Measurements from ENCODE around the gene JMJD4. TPM values are rescaled to one million over a fixed set of nuclear protein-coding genes. Genes with fewer than 3 reads are reported as not detected.

JMJD4 gene
- total RNA-seq, 1 donor from 2014 or later = 17.8 TPM

DNA sequence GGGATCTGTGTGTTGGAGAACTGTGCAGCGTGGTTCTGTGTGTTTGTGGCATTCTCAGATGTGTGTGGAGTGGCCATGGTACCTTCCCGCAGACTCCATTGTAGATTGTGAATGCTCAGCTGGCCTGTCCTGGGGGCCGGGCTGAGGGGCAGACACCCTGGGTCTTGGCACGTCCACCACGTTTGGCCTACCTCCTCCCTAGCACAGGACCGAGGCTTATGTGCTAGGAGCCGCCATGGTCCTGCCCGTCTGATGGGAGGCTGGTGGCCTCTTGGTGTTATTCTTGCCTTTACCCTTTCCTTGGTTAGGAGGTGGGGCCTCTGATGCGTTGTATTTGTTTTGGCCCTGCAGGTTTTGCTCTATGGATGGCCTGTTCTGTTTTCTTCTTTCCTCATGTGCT is 25.3 kb upstream of the JMJD4 start:
- no peaks in the 10 kb centered on the region for H3K9me3 Mint-ChIP-seq (ENCODE audit: low read depth)
- TF ChIP-seq, protein P1, sequence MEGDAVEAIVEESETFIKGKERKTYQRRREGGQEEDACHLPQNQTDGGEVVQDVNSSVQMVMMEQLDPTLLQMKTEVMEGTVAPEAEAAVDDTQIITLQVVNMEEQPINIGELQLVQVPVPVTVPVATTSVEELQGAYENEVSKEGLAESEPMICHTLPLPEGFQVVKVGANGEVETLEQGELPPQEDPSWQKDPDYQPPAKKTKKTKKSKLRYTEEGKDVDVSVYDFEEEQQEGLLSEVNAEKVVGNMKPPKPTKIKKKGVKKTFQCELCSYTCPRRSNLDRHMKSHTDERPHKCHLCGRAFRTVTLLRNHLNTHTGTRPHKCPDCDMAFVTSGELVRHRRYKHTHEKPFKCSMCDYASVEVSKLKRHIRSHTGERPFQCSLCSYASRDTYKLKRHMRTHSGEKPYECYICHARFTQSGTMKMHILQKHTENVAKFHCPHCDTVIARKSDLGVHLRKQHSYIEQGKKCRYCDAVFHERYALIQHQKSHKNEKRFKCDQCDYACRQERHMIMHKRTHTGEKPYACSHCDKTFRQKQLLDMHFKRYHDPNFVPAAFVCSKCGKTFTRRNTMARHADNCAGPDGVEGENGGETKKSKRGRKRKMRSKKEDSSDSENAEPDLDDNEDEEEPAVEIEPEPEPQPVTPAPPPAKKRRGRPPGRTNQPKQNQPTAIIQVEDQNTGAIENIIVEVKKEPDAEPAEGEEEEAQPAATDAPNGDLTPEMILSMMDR (IDR thresholded peaks at IDR 0.05) = no peak
- H3K36me3 Mint-ChIP-seq (ENCODE audit: low read depth) = peaks cover 2% of the 10 kb centered on the region

DNA sequence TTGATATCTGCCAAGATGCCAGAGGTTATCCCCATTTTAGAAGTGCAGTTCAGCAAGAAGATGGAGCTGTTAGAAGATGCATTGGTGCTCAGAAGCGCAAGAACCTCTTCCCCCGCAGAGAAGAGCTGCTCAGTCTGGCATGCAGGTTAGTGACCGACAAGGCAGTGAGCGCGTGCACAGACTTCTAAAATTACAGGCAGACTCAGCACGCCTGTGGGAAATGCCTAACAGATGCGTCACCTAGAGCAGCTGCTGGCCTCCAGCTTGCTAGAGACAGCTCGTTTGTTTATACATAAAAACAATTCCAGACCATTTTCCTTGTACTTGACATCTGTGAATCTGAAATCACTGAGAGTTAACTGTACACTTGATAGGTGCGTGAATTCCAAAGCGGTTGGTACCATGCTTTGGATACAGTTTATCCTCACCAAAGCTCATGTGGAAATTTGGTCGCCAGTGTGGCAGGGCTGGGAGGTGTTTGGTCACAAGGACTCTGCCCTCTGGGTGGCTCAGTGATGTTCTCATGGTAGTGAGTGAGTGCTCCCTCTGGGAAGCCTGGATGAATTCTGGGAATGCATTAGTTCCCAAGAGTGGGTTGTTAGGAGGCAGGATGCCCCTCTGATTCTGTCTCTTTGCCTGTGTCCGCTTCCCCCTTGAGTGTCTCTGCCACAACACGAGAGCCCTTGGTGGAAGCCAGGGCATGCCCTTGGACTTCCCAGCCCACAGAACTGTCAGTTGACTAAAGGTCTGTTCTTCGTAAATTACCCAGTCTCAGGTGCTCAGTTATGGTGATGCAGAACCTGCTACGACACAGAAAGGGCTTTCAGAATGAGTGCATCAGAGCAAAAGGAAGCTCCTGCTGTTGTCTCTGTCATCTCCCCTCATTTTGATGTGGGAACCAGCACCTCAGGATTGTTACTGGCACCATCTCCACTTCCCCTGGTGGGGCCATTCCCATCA is 24.5 kb upstream of the JMJD4 start:
- no peak for DNase-seq (ENCODE audit: low spot score)
- H3K4me1 Mint-ChIP-seq (ENCODE audit: low read depth) = peaks cover 55% of the 10 kb centered on the region
- H3K27me3 Mint-ChIP-seq (ENCODE audit: low read depth) = no peaks in the 10 kb centered on the region
- no peak overlapping the region for H3K4me3 Mint-ChIP-seq (ENCODE audit: unreplicated experiment)
- TF ChIP-seq, protein P1 (IDR thresholded peaks at IDR 0.05) = no peak
- peaks cover 2% of the 10 kb centered on the region for H3K36me3 Mint-ChIP-seq (ENCODE audit: low read depth)
- no peaks in the 10 kb centered on the region for H3K9me3 Mint-ChIP-seq (ENCODE audit: low read depth)
- H3K27ac Mint-ChIP-seq (ENCODE audit: unreplicated experiment) = peak overlapping the region; percentile 91

More for the DNA sequence above, 25.3 kb upstream of the JMJD4 start:
- no peak for DNase-seq (ENCODE audit: low spot score)
- H3K27ac Mint-ChIP-seq (ENCODE audit: unreplicated experiment) = peak overlapping the region; percentile 91
- H3K4me1 Mint-ChIP-seq (ENCODE audit: low read depth) = peaks cover 55% of the 10 kb centered on the region
- no peaks in the 10 kb centered on the region for H3K27me3 Mint-ChIP-seq (ENCODE audit: low read depth)
- H3K4me3 Mint-ChIP-seq (ENCODE audit: unreplicated experiment) = no peak overlapping the region

DNA sequence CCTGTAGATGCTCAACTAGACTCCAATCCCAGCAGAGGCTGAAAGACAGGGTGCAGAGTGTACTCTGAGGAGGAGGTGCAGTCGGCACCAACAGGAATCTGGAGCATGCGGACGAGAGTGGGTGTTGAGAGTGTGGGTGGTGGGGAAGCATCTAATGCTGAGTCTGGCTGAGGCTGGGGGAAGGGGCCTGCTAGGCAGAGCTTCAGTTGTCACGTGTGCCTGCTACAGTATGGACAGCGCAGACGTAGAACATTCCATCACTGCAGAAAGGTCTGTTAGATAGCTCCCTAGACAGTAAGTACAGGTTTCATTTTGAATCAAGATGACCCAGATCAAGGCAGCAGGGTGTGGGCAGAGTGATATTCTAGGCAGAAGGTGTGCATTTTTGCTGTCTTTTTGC is 23.3 kb upstream of the JMJD4 start:
- TF ChIP-seq, protein P1 (IDR thresholded peaks at IDR 0.05) = no peak
- no peaks in the 10 kb centered on the region for H3K27me3 Mint-ChIP-seq (ENCODE audit: low read depth)
- peak overlapping the region; percentile 8 for H3K27ac Mint-ChIP-seq (ENCODE audit: unreplicated experiment)
- peaks cover 2% of the 10 kb centered on the region for H3K36me3 Mint-ChIP-seq (ENCODE audit: low read depth)
- DNase-seq (ENCODE audit: low spot score) = no peak
- H3K9me3 Mint-ChIP-seq (ENCODE audit: low read depth) = no peaks in the 10 kb centered on the region
- no peak overlapping the region for H3K4me3 Mint-ChIP-seq (ENCODE audit: unreplicated experiment)
- H3K4me1 Mint-ChIP-seq (ENCODE audit: low read depth) = peaks cover 46% of the 10 kb centered on the region

DNA sequence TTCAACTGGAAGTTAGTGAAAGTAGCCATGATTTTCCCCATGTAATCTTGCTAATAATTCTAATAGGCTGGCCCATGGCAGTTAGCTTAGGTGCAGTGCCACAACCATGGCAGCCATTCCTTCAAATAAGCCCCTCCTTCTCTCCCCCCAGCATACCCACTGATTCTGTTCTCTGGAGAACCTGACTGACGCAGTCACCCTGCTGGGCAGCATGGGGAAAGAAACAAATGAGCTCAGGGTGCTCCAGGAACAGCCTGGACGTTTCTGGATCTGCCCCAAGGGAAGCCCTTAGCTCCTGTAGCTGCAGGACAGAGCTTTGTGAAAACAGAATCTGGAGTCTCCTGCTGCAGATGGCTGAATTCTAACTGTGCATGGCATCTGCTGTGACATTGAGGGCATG is 22.7 kb upstream of the JMJD4 start:
- Mint-ChIP-seq H3K36me3 (ENCODE audit: low read depth) (peaks cover 2% of the 10 kb centered on the region), H3K27ac (ENCODE audit: unreplicated experiment) (no peak overlapping the region), H3K4me3 (ENCODE audit: unreplicated experiment) (no peak overlapping the region), H3K4me1 (ENCODE audit: low read depth) (peaks cover 41% of the 10 kb centered on the region), H3K9me3 (ENCODE audit: low read depth) (no peaks in the 10 kb centered on the region), H3K27me3 (ENCODE audit: low read depth) (no peaks in the 10 kb centered on the region)
- TF ChIP-seq, protein P1 (IDR thresholded peaks at IDR 0.05) = no peak
- DNase-seq (ENCODE audit: low spot score) = no peak

DNA sequence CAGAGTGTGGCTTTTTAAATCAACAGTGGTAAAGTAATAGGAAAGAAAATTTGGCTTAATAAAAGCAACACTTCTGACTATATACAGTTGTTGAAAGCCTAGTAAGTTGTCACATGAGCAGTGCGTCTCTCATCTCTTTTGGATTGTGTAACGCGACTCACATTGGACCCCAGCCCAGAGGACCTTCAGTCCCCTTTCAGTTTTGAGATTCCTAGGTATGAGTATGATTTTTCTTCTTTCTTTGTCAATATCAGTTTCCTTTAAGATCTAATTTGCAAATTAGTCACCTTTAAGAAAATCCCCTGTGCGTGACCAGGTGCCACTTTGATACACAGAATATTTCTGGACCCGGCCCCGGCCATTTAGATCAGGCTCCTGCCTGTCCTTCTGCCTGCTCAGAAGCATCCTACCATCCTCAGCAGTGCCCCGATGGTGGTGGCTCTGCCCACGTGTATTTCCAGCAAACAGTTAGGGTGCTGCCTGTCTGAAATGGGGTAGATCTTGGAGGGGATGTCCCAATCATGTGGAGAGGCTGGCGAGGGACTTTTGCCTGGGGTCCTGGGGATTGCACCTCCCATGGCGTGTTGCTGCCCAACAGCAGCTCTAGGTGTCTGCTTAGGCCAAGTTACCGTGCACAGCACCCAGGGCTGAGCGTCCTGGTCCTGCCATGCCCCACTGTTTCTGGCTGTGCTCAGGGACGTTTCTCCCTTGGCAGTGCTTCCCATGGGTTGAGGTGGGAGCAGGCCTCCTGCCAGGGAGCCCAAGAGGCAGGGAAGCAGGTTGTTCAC is 21.3 kb upstream of the JMJD4 start:
- Mint-ChIP-seq H3K9me3 (ENCODE audit: low read depth) (no peaks in the 10 kb centered on the region), H3K4me3 (ENCODE audit: unreplicated experiment) (no peak overlapping the region), H3K36me3 (ENCODE audit: low read depth) (peaks cover 6% of the 10 kb centered on the region), H3K4me1 (ENCODE audit: low read depth) (peaks cover 32% of the 10 kb centered on the region), H3K27ac (ENCODE audit: unreplicated experiment) (no peak overlapping the region), H3K27me3 (ENCODE audit: low read depth) (no peaks in the 10 kb centered on the region)
- TF ChIP-seq, protein P1 (IDR thresholded peaks at IDR 0.05) = no peak
- no peak for DNase-seq (ENCODE audit: low spot score)
